Naive thymus-derived CD4-positive, alpha-beta T cell (primary cell): Measurements from ENCODE around the gene SLC39A2. TPM values are rescaled to one million over a fixed set of nuclear protein-coding genes. Genes with fewer than 3 reads are reported as not detected.

Experiments
- ATAC-seq: fragments of 150-1000 bp; cut with Tn5 transposase; 2 replicates; pipeline ENCODE4 v1.10.0; 2021; ENCODE audit warnings: mild to moderate bottlenecking, moderate library complexity
- CTCF ChIA-PET: fragments of 350-600 bp; sonication (Branson Sonifier 250); formaldehyde crosslinking; loops from one replicate; lab custom pipeline; 2021; ENCODE audit warnings: antibody characterized with exemption; lab: Charles Lee
- POLR2A ChIA-PET: fragments of 350-600 bp; sonication (Branson Sonifier 250); formaldehyde crosslinking; loops from one replicate; lab custom pipeline; 2021; ENCODE audit warnings: antibody characterized with exemption, inconsistent platforms; lab: Charles Lee
- DNase-seq, 9 donors: peaks; one replicate each; pipeline versions ENCODE4 v3.0.0 to v3.0.0-alpha.2; 2020 to 2022; ENCODE audit warnings: mixed read lengths in 1 of 9
- H3K27ac ChIP-seq: one replicate; pipeline ENCODE4 v1.7.0; 2013; ENCODE audit warnings: mild to moderate bottlenecking, low read depth, low read length, moderate library complexity
- H3K27me3 ChIP-seq, 2 donors: one replicate each; pipeline ENCODE4 v1.7.0; 2013; ENCODE audit warnings: low read length in 2 of 2, mild to moderate bottlenecking in 2 of 2, moderate library complexity in 2 of 2; ENCODE audit not compliant: control insufficient read depth in 2 of 2, insufficient read depth in 2 of 2
- H3K36me3 ChIP-seq, 3 experiments: 1 replicate in 2 of 3; 2 replicates in 1 of 3; pipeline ENCODE4 v1.7.0; 2013; ENCODE audit warnings: low read length in 3 of 3, mild to moderate bottlenecking in 3 of 3, moderate library complexity in 1 of 3; ENCODE audit not compliant: insufficient read depth in 3 of 3, control insufficient read depth in 2 of 3
- H3K4me1 ChIP-seq, 2 donors: one replicate each; pipeline ENCODE4 v1.7.0; 2013; ENCODE audit warnings: low read length in 2 of 2, mild to moderate bottlenecking in 2 of 2, moderate library complexity in 1 of 2; ENCODE audit not compliant: control insufficient read depth in 2 of 2, insufficient read depth in 2 of 2
- H3K4me3 ChIP-seq: 2 replicates; pipeline ENCODE4 v1.7.0; 2013; ENCODE audit warnings: mild to moderate bottlenecking, low read length
- H3K9me3 ChIP-seq, 3 experiments: 1 replicate in 2 of 3; 2 replicates in 1 of 3; pipeline ENCODE4 v1.7.0; 2013; ENCODE audit warnings: low read length in 3 of 3; ENCODE audit not compliant: control insufficient read depth in 2 of 3
- H3K27ac Mint-ChIP-seq, 9 donors: one replicate each; pipeline ENCODE4 v1.8.0; 2020 to 2022; ENCODE audit warnings: mixed read lengths in 9 of 9, mild to moderate bottlenecking in 8 of 9, moderate library complexity in 5 of 9, inconsistent platforms in 2 of 9
- H3K27me3 Mint-ChIP-seq, 5 donors: one replicate each; pipeline ENCODE4 v1.8.0; 2021 to 2022; ENCODE audit warnings: mixed read lengths in 5 of 5, mild to moderate bottlenecking in 1 of 5
- H3K36me3 Mint-ChIP-seq, 5 donors: one replicate each; pipeline ENCODE4 v1.8.0; 2020 to 2022; ENCODE audit warnings: mixed read lengths in 5 of 5, mild to moderate bottlenecking in 3 of 5, inconsistent platforms in 1 of 5
- H3K4me1 Mint-ChIP-seq, 7 donors: one replicate each; pipeline ENCODE4 v1.8.0; 2020 to 2022; ENCODE audit warnings: mixed read lengths in 7 of 7, mild to moderate bottlenecking in 3 of 7, inconsistent platforms in 1 of 7
- H3K4me3 Mint-ChIP-seq, 10 donors: one replicate each; pipeline ENCODE4 v1.8.0; 2020 to 2022; ENCODE audit warnings: mild to moderate bottlenecking in 10 of 10, mixed read lengths in 10 of 10, moderate library complexity in 6 of 10, inconsistent platforms in 2 of 10
- H3K9me3 Mint-ChIP-seq, 11 donors: one replicate each; pipeline ENCODE4 v1.8.0; 2020 to 2022; ENCODE audit warnings: mixed read lengths in 11 of 11, mild to moderate bottlenecking in 4 of 11, inconsistent platforms in 1 of 11, moderate library complexity in 1 of 11
- intact Hi-C, 2 donors: fragments of 100-400 bp; cut with micrococcal nuclease; formaldehyde crosslinking; loops; one replicate each; pipeline ENCODE4 v1.15.1; 2023
- polyA plus RNA-seq, 2 donors: library from polyadenylated mRNA; unstranded; fragments of 300-500 nt; fragmentation: Illumina TruSeq; gene quantifications; one replicate each; pipeline ENCODE4 v1.2.3, GENCODE V29; 2021
- total RNA-seq, 6 experiments: library from RNA in 5 of 6; stranded (reverse) in 5 of 6; gene quantifications; 1 replicate in 5 of 6; 2 replicates in 1 of 6; pipeline ENCODE4 v1.2.3 and lab custom pipeline; 2021 to 2026

Gene SLC39A2
- total and polyA plus RNA-seq, 7 experiments from 2014 or later = 0.36 to 0.81 TPM; not detected in 5

- ChIA-PET POLR2A (no interaction called here), CTCF (interaction anchor here (3.5 kb wide), 1 partner anchor 25 kb away, joined by 10 read pairs; no protein-coding TSS in a partner anchor)
- peak; percentile 95 for ATAC-seq
- intact Hi-C loops = loop anchor here (1.0 to 5.0 kb wide), 7 partner anchors 19 to 377 kb away; partner anchors contain the start of genes NDRG2 (in 2 of the 2) and RNASE4 (in 1 of the 2)
- H3K9me3 ChIP-seq = no peaks in the 10 kb centered on the region
- H3K27me3 ChIP-seq = no peaks in the 10 kb centered on the region
- DNase-seq = peak; percentile 64 to 88 (median 81)
- Mint-ChIP-seq H3K4me1 (peaks cover 0 to 47% (median 37%) of the 10 kb centered on the region in 7 donors), H3K27me3 (no peaks in the 10 kb centered on the region), H3K9me3 (peaks cover 0 to 1% (median 0%) of the 10 kb centered on the region in 11 donors), H3K4me3 (peak within 1 kb of the TSS; percentile 86 to 97 (median 92)), H3K36me3 (peaks cover 5 to 25% (median 19%) of the 10 kb centered on the region in 5 donors), H3K27ac (peak within 1 kb of the TSS; percentile 86 to 98 (median 95))
- peak within 1 kb of the TSS; percentile 86 for H3K4me3 ChIP-seq
- peaks cover 12 to 16% of the 10 kb centered on the region in 2 donors for H3K4me1 ChIP-seq
- H3K27ac ChIP-seq = peak within 1 kb of the TSS; percentile 77
- peaks cover 9 to 36% (median 20%) of the 10 kb centered on the region in 3 experiments for H3K36me3 ChIP-seq
These were observed 9.1 kb upstream of the SLC39A2 start, which contains the start of gene METTL17 for GRCh38 chr14:20989787-20990600. Gene METTL17, plus strand, starts transcription at chr14:20989980. Its CDS starts 23 bp downstream, at chr14:20990003.

DNA sequence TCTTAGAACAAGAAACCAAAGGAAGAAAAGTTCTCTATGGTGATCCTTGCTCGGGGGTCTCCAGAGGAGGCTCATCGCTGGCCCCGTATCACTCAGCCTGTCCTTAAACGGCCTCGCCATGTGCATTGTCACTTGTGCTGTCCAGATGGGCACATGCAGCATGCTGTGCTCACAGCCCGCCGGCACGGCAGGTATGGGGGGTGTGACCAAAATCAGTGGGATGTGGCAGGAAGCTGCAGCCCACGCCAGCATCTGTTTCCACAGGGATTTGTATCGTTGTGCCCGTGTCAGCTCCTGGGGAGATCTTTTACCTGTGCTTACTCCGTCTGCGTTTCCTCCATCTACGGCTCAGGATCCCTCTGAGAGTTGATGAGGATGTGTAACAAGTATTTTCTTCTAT lies 2.6 kb upstream of the SLC39A2 start:
- peaks cover 10 to 44% (median 32%) of the 10 kb centered on the region in 5 donors for H3K36me3 Mint-ChIP-seq
- H3K27ac Mint-ChIP-seq = peak overlapping the region in 1 of 9 donors; percentile 9
- no peak for ATAC-seq
- H3K4me1 ChIP-seq = peaks cover 0 to 4% of the 10 kb centered on the region in 2 donors
- H3K4me3 ChIP-seq = no peak overlapping the region
- no peaks in the 10 kb centered on the region for H3K27me3 ChIP-seq
- ChIA-PET CTCF (interaction anchor here (1.0 to 1.3 kb wide), 2 partner anchors 19 to 23 kb away, joined by 4 to 6 read pairs; no protein-coding TSS in a partner anchor), POLR2A (no interaction called here)
- no peak overlapping the region for H3K27ac ChIP-seq
- no peak for DNase-seq
- peaks cover 12 to 62% (median 38%) of the 10 kb centered on the region in 7 donors for H3K4me1 Mint-ChIP-seq
- H3K36me3 ChIP-seq = peaks cover 19 to 51% (median 28%) of the 10 kb centered on the region in 3 experiments
- H3K4me3 Mint-ChIP-seq = peak overlapping the region in 2 of 10 donors; percentile 20 to 33
- H3K9me3 Mint-ChIP-seq = peaks cover 0 to 1% (median 0%) of the 10 kb centered on the region in 11 donors
- intact Hi-C loops = no loop called here
- no peaks in the 10 kb centered on the region for H3K9me3 ChIP-seq
- no peaks in the 10 kb centered on the region for H3K27me3 Mint-ChIP-seq

- Histone ChIP-seq H3K9me3 (no peaks in the 10 kb centered on the region), H3K4me1 (peaks cover 0 to 4% of the 10 kb centered on the region in 2 donors), H3K27me3 (no peaks in the 10 kb centered on the region), H3K4me3 (no peak overlapping the region), H3K36me3 (peaks cover 19 to 47% (median 28%) of the 10 kb centered on the region in 3 experiments), H3K27ac (no peak overlapping the region)
- no peak for DNase-seq
- POLR2A ChIA-PET = no interaction called here
- H3K4me3 Mint-ChIP-seq = peak overlapping the region in 5 of 10 donors; percentile 3 to 69 (median 31)
- peaks cover 6 to 57% (median 32%) of the 10 kb centered on the region in 7 donors for H3K4me1 Mint-ChIP-seq
- ATAC-seq = no peak
- intact Hi-C loops = no loop called here
- H3K9me3 Mint-ChIP-seq = no peaks in the 10 kb centered on the region
- H3K27me3 Mint-ChIP-seq = no peaks in the 10 kb centered on the region
- peak overlapping the region in 7 of 9 donors; percentile 8 to 80 (median 63) for H3K27ac Mint-ChIP-seq
- H3K36me3 Mint-ChIP-seq = peaks cover 6 to 39% (median 28%) of the 10 kb centered on the region in 5 donors
- CTCF ChIA-PET = interaction anchor here (1.0 to 1.3 kb wide), 2 partner anchors 18 to 24 kb away, joined by 4 to 6 read pairs; no protein-coding TSS in a partner anchor
These were observed 2.0 kb upstream of the SLC39A2 start for GRCh38 chr14:20997115-20997514.

- no peak overlapping the region for H3K4me3 ChIP-seq
- CTCF ChIA-PET = interaction anchor here (1.0 to 1.3 kb wide), 2 partner anchors 18 to 24 kb away, joined by 4 to 6 read pairs; no protein-coding TSS in a partner anchor
- peak overlapping the region in 5 of 10 donors; percentile 3 to 69 (median 31) for H3K4me3 Mint-ChIP-seq
These were observed 1.5 kb upstream of the SLC39A2 start for GRCh38 chr14:20997564-20997963.

DNA sequence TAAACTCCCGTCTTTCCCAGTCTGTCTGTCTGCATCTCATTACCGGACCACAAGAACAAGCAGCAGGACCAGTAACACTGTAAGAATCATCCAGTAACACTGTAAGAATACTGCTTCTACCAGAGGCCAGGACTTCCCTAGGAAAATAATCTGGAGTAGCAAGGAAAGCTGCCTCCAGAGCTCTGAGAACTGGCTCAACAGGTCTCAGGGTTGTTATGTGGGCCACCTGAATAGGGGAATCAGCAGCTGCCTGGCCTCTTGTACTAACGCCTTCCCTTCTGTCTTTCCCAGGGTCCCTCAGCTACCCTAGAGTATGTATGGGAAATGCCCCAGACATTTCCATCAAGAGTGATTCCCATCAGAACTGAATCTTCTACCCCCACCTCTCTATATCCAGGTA lies 954 bp upstream of the SLC39A2 start:
- Mint-ChIP-seq H3K36me3 (peaks cover 6 to 34% (median 26%) of the 10 kb centered on the region in 5 donors), H3K4me3 (peak overlapping the region in 4 of 10 donors; percentile 0 to 69 (median 8)), H3K9me3 (no peaks in the 10 kb centered on the region), H3K27ac (peak overlapping the region in 8 of 9 donors; percentile 3 to 72 (median 46)), H3K4me1 (peaks cover 2 to 50% (median 31%) of the 10 kb centered on the region in 7 donors), H3K27me3 (no peaks in the 10 kb centered on the region)
- Histone ChIP-seq H3K27me3 (no peaks in the 10 kb centered on the region), H3K9me3 (no peaks in the 10 kb centered on the region), H3K36me3 (peaks cover 15 to 37% (median 21%) of the 10 kb centered on the region in 3 experiments), H3K27ac (no peak overlapping the region), H3K4me3 (no peak overlapping the region), H3K4me1 (peaks cover 0 to 4% of the 10 kb centered on the region in 2 donors)
- ATAC-seq (no peak), DNase-seq (no peak)
- POLR2A ChIA-PET = no interaction called here
- CTCF ChIA-PET = interaction anchor here (1.3 to 1.8 kb wide), 2 partner anchors 14 to 27 kb away, joined by 4 to 8 read pairs; no protein-coding TSS in a partner anchor
- intact Hi-C loops = no loop called here

More at GRCh38 chr14:20997564-20997963, 1.5 kb upstream of the SLC39A2 start:
- no peak for DNase-seq
- intact Hi-C loops = no loop called here
- Mint-ChIP-seq H3K9me3 (no peaks in the 10 kb centered on the region), H3K36me3 (peaks cover 6 to 37% (median 28%) of the 10 kb centered on the region in 5 donors), H3K4me1 (peaks cover 4 to 53% (median 31%) of the 10 kb centered on the region in 7 donors), H3K27ac (peak overlapping the region in 7 of 9 donors; percentile 8 to 80 (median 63)), H3K27me3 (no peaks in the 10 kb centered on the region)
- Histone ChIP-seq H3K9me3 (no peaks in the 10 kb centered on the region), H3K27ac (no peak overlapping the region), H3K4me1 (peaks cover 0 to 4% of the 10 kb centered on the region in 2 donors), H3K36me3 (peaks cover 19 to 42% (median 27%) of the 10 kb centered on the region in 3 experiments), H3K27me3 (no peaks in the 10 kb centered on the region)
- ATAC-seq = no peak
- POLR2A ChIA-PET = no interaction called here

DNA sequence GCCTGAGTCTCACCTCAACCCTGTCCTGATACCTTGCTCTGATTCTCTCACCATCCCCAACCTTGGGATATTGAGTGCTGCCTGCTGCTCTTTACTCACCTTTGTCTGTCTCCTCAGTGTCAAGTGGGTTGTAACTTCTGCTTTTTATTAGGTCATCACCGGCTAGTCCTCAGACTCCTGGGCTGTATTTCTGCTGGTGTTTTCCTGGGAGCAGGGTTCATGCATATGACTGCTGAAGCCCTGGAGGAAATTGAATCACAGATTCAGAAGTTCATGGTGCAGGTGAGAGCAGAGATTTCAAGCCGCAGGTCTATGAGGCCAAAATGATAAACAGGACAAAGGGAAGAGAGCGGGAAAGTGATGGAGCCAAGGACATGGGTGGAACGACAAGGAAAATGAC lies 498 bp downstream of the SLC39A2 start:
- DNase-seq (no peak), ATAC-seq (no peak)
- H3K27me3 Mint-ChIP-seq = no peaks in the 10 kb centered on the region
- peaks cover 6 to 23% (median 18%) of the 10 kb centered on the region in 5 donors for H3K36me3 Mint-ChIP-seq
- H3K27me3 ChIP-seq = no peaks in the 10 kb centered on the region
- peaks cover 0 to 4% of the 10 kb centered on the region in 2 donors for H3K4me1 ChIP-seq
- CTCF ChIA-PET = interaction anchor here (1.3 to 1.8 kb wide), 3 partner anchors 13 to 32 kb away, joined by 3 to 8 read pairs (median 6); no protein-coding TSS in a partner anchor
- POLR2A ChIA-PET = no interaction called here
- H3K27ac Mint-ChIP-seq = peak overlapping the region in 4 of 9 donors; percentile 5 to 36 (median 19)
- no peaks in the 10 kb centered on the region for H3K9me3 ChIP-seq
- H3K27ac ChIP-seq = no peak overlapping the region
- no peak overlapping the region for H3K4me3 ChIP-seq
- intact Hi-C loops = no loop called here
- H3K4me3 Mint-ChIP-seq = no peak overlapping the region
- H3K9me3 Mint-ChIP-seq = no peaks in the 10 kb centered on the region
- peaks cover 11 to 23% (median 12%) of the 10 kb centered on the region in 3 experiments for H3K36me3 ChIP-seq
- peaks cover 0 to 45% (median 31%) of the 10 kb centered on the region in 7 donors for H3K4me1 Mint-ChIP-seq
